ENCODE results near the gene AATK. TPM values are rescaled to one million over a fixed set of nuclear protein-coding genes. Genes with fewer than 3 reads are reported as not detected.

AATK gene
- total and polyA plus RNA-seq, 3 experiments from 2014 or later: 0.29 to 0.55 TPM; not detected in 1

- no peaks in the 10 kb centered on the region for H3K36me3 ChIP-seq (ENCODE audit: insufficient read depth, low read length)
- H3K27me3 ChIP-seq (ENCODE audit: insufficient read depth, low read length, poor library complexity, severe bottlenecking): no peaks in the 10 kb centered on the region
- CTCF ChIA-PET: no interaction called here
- no peaks in the 10 kb centered on the region for H3K9me3 Mint-ChIP-seq
- no peak overlapping the region for H3K27ac Mint-ChIP-seq
- H3K4me3 Mint-ChIP-seq: no peak overlapping the region
- H3K4me3 ChIP-seq (ENCODE audit: low read length): no peak overlapping the region
- POLR2A ChIA-PET: no interaction called here
- H3K36me3 Mint-ChIP-seq: no peaks in the 10 kb centered on the region
- H3K4me1 ChIP-seq (ENCODE audit: insufficient read depth, low read length): no peaks in the 10 kb centered on the region
- no peak for DNase-seq
- H3K27me3 Mint-ChIP-seq: peaks cover 0 to under 1% of the 10 kb centered on the region in 2 donors
- no peak overlapping the region for H3K27ac ChIP-seq (ENCODE audit: low read depth, low read length)
- no peaks in the 10 kb centered on the region for H3K9me3 ChIP-seq (ENCODE audit: low read length)
- H3K4me1 Mint-ChIP-seq: peaks cover 0 to 3% (median 0%) of the 10 kb centered on the region in 3 donors
Measured at GRCh38 chr17:81124377-81124776, 41.6 kb downstream of the AATK start.

- Histone ChIP-seq H3K9me3 (ENCODE audit: low read length) (no peaks in the 10 kb centered on the region), H3K4me3 (ENCODE audit: low read length) (no peak overlapping the region), H3K36me3 (ENCODE audit: insufficient read depth, low read length) (no peaks in the 10 kb centered on the region), H3K27me3 (ENCODE audit: insufficient read depth, low read length, poor library complexity, severe bottlenecking) (no peaks in the 10 kb centered on the region), H3K4me1 (ENCODE audit: insufficient read depth, low read length) (no peaks in the 10 kb centered on the region), H3K27ac (ENCODE audit: low read depth, low read length) (no peak overlapping the region)
- Mint-ChIP-seq H3K27me3 (peaks cover 0 to 2% of the 10 kb centered on the region in 2 donors), H3K36me3 (no peaks in the 10 kb centered on the region), H3K4me1 (peaks cover 0 to 10% (median 0%) of the 10 kb centered on the region in 3 donors), H3K9me3 (no peaks in the 10 kb centered on the region), H3K4me3 (no peak overlapping the region), H3K27ac (no peak overlapping the region)
- DNase-seq: no peak
- POLR2A ChIA-PET: no interaction called here
- CTCF ChIA-PET: no interaction called here
Measured at GRCh38 chr17:81123052-81124048, 42.7 kb downstream of the AATK start.

DNA sequence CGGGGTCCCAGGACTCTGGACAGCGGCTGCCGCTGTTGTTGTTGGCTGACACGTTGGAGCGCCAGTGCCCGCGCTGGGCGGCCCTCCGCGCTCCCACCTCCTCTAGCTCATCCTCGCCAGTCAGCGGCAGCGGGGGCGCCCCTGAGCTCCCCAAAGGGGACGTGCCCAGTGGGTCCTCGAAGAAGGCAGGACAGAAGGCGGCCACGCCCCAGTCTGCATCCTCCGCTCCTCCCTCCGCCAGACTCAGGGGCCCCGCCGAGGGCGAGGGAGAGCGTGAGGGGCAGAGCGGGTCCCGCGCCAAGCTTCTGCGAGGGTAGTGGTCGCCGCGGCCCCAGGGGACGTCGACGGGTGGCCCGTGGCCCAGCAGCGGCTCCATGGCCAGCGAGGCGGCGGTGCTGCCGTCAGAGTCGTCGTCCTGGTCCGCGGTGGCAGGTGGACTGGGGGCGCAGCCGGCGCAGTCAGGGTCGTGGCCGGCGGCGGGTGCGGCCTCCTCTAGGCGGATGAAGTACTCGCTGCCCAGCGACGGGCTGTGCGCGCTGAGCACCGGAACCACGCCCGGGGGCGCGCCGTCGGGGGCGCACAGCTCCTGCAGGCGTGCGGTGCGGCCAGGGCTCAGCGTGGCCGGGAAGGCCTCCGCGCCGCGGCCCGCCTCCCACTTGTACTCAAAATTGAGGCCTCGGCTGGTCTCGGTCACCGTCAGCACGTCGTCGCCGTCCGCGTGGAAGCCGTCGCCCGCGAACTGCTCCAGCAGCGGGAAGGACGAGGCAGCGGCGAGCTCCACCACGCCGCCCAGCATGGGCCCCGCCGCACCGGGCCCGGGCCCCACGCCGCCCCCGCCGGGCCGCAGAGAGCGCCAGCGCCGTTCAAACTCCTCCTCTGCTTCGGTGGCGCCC lies 43.9 kb downstream of the AATK start:
- CTCF ChIA-PET: no interaction called here
- H3K27ac Mint-ChIP-seq: no peak overlapping the region
- H3K36me3 Mint-ChIP-seq: no peaks in the 10 kb centered on the region
- no peak overlapping the region for H3K4me3 Mint-ChIP-seq
- H3K27ac ChIP-seq (ENCODE audit: low read depth, low read length): no peak overlapping the region
- no peaks in the 10 kb centered on the region for H3K4me1 ChIP-seq (ENCODE audit: insufficient read depth, low read length)
- peaks cover 0 to 11% (median 0%) of the 10 kb centered on the region in 3 donors for H3K4me1 Mint-ChIP-seq
- POLR2A ChIA-PET: no interaction called here
- H3K27me3 ChIP-seq (ENCODE audit: insufficient read depth, low read length, poor library complexity, severe bottlenecking): no peaks in the 10 kb centered on the region
- H3K36me3 ChIP-seq (ENCODE audit: insufficient read depth, low read length): no peaks in the 10 kb centered on the region
- H3K4me3 ChIP-seq (ENCODE audit: low read length): no peak overlapping the region
- H3K9me3 ChIP-seq (ENCODE audit: low read length): no peaks in the 10 kb centered on the region
- no peaks in the 10 kb centered on the region for H3K9me3 Mint-ChIP-seq
- DNase-seq: no peak
- peaks cover 0 to 4% of the 10 kb centered on the region in 2 donors for H3K27me3 Mint-ChIP-seq

GRCh38 chr17:81120695-81121621 lies 45.1 kb downstream of the AATK start:
- Mint-ChIP-seq H3K9me3 (no peaks in the 10 kb centered on the region), H3K36me3 (no peaks in the 10 kb centered on the region), H3K27ac (no peak overlapping the region), H3K4me3 (no peak overlapping the region), H3K4me1 (peaks cover 0 to 11% (median 0%) of the 10 kb centered on the region in 3 donors), H3K27me3 (peaks cover 0 to 4% of the 10 kb centered on the region in 2 donors)
- Histone ChIP-seq H3K27ac (ENCODE audit: low read depth, low read length) (no peak overlapping the region), H3K27me3 (ENCODE audit: insufficient read depth, low read length, poor library complexity, severe bottlenecking) (no peaks in the 10 kb centered on the region), H3K4me1 (ENCODE audit: insufficient read depth, low read length) (no peaks in the 10 kb centered on the region), H3K36me3 (ENCODE audit: insufficient read depth, low read length) (no peaks in the 10 kb centered on the region), H3K4me3 (ENCODE audit: low read length) (no peak overlapping the region), H3K9me3 (ENCODE audit: low read length) (no peaks in the 10 kb centered on the region)
- no peak for DNase-seq
- POLR2A ChIA-PET: no interaction called here
- CTCF ChIA-PET: no interaction called here

GRCh38 chr17:81120149-81120484 lies 45.9 kb downstream of the AATK start:
- POLR2A ChIA-PET: no interaction called here
- CTCF ChIA-PET: no interaction called here
- Mint-ChIP-seq H3K9me3 (no peaks in the 10 kb centered on the region), H3K27me3 (peaks cover 0 to 4% of the 10 kb centered on the region in 2 donors), H3K27ac (no peak overlapping the region), H3K36me3 (no peaks in the 10 kb centered on the region), H3K4me3 (no peak overlapping the region), H3K4me1 (peaks cover 0 to 11% (median 0%) of the 10 kb centered on the region in 3 donors)
- no peak overlapping the region for H3K4me3 ChIP-seq (ENCODE audit: low read length)
- DNase-seq: no peak
- no peaks in the 10 kb centered on the region for H3K9me3 ChIP-seq (ENCODE audit: low read length)
- no peaks in the 10 kb centered on the region for H3K27me3 ChIP-seq (ENCODE audit: insufficient read depth, low read length, poor library complexity, severe bottlenecking)
- no peaks in the 10 kb centered on the region for H3K4me1 ChIP-seq (ENCODE audit: insufficient read depth, low read length)
- no peak overlapping the region for H3K27ac ChIP-seq (ENCODE audit: low read depth, low read length)
- H3K36me3 ChIP-seq (ENCODE audit: insufficient read depth, low read length): no peaks in the 10 kb centered on the region

- no peak overlapping the region for H3K4me3 ChIP-seq (ENCODE audit: low read length)
- H3K27ac ChIP-seq (ENCODE audit: low read depth, low read length): no peak overlapping the region
- H3K36me3 ChIP-seq (ENCODE audit: insufficient read depth, low read length): no peaks in the 10 kb centered on the region
- no peaks in the 10 kb centered on the region for H3K9me3 Mint-ChIP-seq
- no peaks in the 10 kb centered on the region for H3K36me3 Mint-ChIP-seq
- DNase-seq: peak; percentile 79 to 85 (median 81)
- H3K4me1 Mint-ChIP-seq: peaks cover 0 to 11% (median 0%) of the 10 kb centered on the region in 3 donors
- H3K4me1 ChIP-seq (ENCODE audit: insufficient read depth, low read length): no peaks in the 10 kb centered on the region
- H3K9me3 ChIP-seq (ENCODE audit: low read length): no peaks in the 10 kb centered on the region
- peak overlapping the region in 6 of 7 donors; percentile 41 to 78 (median 65) for H3K4me3 Mint-ChIP-seq
- ChIA-PET CTCF (no interaction called here), POLR2A (no interaction called here)
- peaks cover 0 to 4% of the 10 kb centered on the region in 2 donors for H3K27me3 Mint-ChIP-seq
- peak overlapping the region in 3 of 8 donors; percentile 55 to 94 (median 74) for H3K27ac Mint-ChIP-seq
- no peaks in the 10 kb centered on the region for H3K27me3 ChIP-seq (ENCODE audit: insufficient read depth, low read length, poor library complexity, severe bottlenecking)
Measured at GRCh38 chr17:81119223-81120148, 46.5 kb downstream of the AATK start.

Data from CD8-positive, alpha-beta memory T cell (primary cell).